NOMO-1 treated with dmso at 0.1 percent for 144 hours (cell line): ENCODE measurements around the gene MAPT.
"Not testable (repeated sequence)": the region's sequence is repeated elsewhere in the genome, so short reads cannot be mapped to it uniquely, and the experiment has no call there.

Source experiments
- DNase-seq: peaks from one replicate; lab custom pipeline; 2025; ENCODE audit not compliant: unreplicated experiment; lab: John Stamatoyannopoulos, UW

MAPT gene

DNA sequence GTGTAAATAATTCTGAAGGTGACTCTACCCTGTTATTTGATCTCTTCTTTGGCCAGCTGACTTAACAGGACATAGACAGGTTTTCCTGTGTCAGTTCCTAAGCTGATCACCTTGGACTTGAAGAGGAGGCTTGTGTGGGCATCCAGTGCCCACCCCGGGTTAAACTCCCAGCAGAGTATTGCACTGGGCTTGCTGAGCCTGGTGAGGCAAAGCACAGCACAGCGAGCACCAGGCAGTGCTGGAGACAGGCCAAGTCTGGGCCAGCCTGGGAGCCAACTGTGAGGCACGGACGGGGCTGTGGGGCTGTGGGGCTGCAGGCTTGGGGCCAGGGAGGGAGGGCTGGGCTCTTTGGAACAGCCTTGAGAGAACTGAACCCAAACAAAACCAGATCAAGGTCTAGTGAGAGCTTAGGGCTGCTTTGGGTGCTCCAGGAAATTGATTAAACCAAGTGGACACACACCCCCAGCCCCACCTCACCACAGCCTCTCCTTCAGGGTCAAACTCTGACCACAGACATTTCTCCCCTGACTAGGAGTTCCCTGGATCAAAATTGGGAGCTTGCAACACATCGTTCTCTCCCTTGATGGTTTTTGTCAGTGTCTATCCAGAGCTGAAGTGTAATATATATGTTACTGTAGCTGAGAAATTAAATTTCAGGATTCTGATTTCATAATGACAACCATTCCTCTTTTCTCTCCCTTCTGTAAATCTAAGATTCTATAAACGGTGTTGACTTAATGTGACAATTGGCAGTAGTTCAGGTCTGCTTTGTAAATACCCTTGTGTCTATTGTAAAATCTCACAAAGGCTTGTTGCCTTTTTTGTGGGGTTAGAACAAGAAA lies 109.8 kb downstream of the MAPT start:
- no peak for DNase-seq

DNA sequence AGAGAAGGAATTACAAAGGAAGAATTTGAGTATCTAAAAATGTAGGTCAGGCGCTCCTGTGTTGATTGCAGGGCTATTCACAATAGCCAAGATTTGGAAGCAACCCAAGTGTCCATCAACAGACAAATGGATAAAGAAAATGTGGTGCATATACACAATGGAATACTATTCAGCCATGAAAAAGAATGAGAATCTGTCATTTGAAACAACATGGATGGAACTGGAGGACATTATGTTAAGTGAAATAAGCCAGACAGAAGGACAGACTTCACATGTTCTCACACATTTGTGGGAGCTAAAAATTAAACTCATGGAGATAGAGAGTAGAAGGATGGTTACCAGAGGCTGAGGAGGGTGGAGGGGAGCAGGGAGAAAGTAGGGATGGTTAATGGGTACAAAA lies 111.7 kb downstream of the MAPT start:
- not testable (repeated sequence) for DNase-seq

DNA sequence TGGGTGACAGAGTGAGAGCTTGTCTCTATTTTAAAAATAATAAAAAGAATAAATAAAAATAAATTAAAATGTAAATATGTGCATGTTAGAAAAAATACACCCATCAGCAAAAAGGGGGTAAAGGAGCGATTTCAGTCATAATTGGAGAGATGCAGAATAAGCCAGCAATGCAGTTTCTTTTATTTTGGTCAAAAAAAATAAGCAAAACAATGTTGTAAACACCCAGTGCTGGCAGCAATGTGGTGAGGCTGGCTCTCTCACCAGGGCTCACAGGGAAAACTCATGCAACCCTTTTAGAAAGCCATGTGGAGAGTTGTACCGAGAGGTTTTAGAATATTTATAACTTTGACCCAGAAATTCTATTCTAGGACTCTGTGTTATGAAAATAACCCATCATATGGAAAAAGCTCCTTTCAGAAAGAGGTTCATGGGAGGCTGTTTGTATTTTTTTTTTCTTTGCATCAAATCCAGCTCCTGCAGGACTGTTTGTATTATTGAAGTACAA lies 113.2 kb downstream of the MAPT start:
- DNase-seq = no peak

DNA sequence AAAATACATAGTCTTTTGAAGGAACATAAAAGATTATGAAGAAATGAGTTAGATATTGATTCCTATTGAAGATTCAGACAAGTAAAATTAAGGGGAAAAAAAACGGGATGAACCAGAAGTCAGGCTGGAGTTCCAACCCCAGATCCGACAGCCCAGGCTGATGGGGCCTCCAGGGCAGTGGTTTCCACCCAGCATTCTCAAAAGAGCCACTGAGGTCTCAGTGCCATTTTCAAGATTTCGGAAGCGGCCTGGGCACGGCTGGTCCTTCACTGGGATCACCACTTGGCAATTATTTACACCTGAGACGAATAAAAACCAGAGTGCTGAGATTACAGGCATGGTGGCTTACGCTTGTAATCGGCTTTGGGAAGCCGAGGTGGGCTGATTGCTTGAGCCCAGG lies 114.2 kb downstream of the MAPT start:
- no peak for DNase-seq

DNA sequence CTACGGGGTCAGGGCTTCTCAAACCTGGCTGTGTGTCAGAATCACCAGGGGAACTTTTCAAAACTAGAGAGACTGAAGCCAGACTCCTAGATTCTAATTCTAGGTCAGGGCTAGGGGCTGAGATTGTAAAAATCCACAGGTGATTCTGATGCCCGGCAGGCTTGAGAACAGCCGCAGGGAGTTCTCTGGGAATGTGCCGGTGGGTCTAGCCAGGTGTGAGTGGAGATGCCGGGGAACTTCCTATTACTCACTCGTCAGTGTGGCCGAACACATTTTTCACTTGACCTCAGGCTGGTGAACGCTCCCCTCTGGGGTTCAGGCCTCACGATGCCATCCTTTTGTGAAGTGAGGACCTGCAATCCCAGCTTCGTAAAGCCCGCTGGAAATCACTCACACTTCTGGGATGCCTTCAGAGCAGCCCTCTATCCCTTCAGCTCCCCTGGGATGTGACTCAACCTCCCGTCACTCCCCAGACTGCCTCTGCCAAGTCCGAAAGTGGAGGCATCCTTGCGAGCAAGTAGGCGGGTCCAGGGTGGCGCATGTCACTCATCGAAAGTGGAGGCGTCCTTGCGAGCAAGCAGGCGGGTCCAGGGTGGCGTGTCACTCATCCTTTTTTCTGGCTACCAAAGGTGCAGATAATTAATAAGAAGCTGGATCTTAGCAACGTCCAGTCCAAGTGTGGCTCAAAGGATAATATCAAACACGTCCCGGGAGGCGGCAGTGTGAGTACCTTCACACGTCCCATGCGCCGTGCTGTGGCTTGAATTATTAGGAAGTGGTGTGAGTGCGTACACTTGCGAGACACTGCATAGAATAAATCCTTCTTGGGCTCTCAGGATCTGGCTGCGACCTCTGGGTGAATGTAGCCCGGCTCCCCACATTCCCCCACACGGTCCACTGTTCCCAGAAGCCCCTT lies 115.6 kb downstream of the MAPT start:
- no peak for DNase-seq

DNA sequence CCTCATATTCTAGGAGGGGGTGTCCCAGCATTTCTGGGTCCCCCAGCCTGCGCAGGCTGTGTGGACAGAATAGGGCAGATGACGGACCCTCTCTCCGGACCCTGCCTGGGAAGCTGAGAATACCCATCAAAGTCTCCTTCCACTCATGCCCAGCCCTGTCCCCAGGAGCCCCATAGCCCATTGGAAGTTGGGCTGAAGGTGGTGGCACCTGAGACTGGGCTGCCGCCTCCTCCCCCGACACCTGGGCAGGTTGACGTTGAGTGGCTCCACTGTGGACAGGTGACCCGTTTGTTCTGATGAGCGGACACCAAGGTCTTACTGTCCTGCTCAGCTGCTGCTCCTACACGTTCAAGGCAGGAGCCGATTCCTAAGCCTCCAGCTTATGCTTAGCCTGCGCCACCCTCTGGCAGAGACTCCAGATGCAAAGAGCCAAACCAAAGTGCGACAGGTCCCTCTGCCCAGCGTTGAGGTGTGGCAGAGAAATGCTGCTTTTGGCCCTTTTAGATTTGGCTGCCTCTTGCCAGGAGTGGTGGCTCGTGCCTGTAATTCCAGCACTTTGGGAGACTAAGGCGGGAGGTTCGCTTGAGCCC lies 116.3 kb downstream of the MAPT start:
- DNase-seq = no peak

DNA sequence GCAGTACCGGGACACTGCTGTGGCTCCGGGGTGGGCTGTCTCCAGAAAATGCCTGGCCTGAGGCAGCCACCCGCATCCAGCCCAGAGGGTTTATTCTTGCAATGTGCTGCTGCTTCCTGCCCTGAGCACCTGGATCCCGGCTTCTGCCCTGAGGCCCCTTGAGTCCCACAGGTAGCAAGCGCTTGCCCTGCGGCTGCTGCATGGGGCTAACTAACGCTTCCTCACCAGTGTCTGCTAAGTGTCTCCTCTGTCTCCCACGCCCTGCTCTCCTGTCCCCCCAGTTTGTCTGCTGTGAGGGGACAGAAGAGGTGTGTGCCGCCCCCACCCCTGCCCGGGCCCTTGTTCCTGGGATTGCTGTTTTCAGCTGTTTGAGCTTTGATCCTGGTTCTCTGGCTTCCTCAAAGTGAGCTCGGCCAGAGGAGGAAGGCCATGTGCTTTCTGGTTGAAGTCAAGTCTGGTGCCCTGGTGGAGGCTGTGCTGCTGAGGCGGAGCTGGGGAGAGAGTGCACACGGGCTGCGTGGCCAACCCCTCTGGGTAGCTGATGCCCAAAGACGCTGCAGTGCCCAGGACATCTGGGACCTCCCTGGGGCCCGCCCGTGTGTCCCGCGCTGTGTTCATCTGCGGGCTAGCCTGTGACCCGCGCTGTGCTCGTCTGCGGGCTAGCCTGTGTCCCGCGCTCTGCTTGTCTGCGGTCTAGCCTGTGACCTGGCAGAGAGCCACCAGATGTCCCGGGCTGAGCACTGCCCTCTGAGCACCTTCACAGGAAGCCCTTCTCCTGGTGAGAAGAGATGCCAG lies 117.6 kb downstream of the MAPT start:
- DNase-seq = no peak

DNA sequence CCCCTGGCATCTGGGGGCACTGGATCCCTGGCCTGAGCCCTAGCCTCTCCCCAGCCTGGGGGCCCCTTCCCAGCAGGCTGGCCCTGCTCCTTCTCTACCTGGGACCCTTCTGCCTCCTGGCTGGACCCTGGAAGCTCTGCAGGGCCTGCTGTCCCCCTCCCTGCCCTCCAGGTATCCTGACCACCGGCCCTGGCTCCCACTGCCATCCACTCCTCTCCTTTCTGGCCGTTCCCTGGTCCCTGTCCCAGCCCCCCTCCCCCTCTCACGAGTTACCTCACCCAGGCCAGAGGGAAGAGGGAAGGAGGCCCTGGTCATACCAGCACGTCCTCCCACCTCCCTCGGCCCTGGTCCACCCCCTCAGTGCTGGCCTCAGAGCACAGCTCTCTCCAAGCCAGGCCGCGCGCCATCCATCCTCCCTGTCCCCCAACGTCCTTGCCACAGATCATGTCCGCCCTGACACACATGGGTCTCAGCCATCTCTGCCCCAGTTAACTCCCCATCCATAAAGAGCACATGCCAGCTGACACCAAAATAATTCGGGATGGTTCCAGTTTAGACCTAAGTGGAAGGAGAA lies 118.2 kb downstream of the MAPT start:
- DNase-seq = no peak

DNA sequence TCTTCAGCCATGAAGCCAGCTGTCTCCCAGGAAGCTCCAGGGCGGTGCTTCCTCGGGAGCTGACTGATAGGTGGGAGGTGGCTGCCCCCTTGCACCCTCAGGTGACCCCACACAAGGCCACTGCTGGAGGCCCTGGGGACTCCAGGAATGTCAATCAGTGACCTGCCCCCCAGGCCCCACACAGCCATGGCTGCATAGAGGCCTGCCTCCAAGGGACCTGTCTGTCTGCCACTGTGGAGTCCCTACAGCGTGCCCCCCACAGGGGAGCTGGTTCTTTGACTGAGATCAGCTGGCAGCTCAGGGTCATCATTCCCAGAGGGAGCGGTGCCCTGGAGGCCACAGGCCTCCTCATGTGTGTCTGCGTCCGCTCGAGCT lies 118.8 kb downstream of the MAPT start:
- no peak for DNase-seq

DNA sequence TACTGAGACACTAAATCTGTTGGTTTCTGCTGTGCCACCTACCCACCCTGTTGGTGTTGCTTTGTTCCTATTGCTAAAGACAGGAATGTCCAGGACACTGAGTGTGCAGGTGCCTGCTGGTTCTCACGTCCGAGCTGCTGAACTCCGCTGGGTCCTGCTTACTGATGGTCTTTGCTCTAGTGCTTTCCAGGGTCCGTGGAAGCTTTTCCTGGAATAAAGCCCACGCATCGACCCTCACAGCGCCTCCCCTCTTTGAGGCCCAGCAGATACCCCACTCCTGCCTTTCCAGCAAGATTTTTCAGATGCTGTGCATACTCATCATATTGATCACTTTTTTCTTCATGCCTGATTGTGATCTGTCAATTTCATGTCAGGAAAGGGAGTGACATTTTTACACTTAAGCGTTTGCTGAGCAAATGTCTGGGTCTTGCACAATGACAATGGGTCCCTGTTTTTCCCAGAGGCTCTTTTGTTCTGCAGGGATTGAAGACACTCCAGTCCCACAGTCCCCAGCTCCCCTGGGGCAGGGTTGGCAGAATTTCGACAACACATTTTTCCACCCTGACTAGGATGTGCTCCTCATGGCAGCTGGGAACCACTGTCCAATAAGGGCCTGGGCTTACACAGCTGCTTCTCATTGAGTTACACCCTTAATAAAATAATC lies 119.3 kb downstream of the MAPT start:
- no peak for DNase-seq

DNA sequence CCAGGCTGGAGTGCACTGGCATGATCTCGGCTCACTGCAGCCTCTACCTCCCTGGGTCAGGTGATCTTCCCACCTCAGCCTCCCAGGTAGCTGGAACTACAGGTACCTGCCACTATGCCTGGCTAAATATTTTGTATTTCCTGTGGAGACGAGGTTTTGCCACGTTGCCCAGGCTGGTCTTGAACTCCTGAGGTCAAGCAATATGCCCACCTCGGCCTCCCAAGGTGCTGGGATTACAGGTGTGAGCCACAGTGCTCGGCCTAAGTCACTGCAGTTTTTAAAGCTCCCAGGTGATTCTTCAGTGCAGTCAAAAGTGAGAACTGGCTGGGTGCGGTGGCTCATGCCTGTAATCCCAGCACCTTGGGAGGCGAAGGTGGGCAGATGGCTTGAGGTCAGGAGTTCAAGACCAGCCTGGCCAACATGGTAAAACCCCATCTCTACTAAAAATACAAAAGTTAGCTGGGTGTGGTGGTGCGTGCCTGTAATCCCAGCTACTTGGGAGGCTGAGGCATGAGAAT lies 125.1 kb downstream of the MAPT start:
- DNase-seq = not testable (repeated sequence)

DNA sequence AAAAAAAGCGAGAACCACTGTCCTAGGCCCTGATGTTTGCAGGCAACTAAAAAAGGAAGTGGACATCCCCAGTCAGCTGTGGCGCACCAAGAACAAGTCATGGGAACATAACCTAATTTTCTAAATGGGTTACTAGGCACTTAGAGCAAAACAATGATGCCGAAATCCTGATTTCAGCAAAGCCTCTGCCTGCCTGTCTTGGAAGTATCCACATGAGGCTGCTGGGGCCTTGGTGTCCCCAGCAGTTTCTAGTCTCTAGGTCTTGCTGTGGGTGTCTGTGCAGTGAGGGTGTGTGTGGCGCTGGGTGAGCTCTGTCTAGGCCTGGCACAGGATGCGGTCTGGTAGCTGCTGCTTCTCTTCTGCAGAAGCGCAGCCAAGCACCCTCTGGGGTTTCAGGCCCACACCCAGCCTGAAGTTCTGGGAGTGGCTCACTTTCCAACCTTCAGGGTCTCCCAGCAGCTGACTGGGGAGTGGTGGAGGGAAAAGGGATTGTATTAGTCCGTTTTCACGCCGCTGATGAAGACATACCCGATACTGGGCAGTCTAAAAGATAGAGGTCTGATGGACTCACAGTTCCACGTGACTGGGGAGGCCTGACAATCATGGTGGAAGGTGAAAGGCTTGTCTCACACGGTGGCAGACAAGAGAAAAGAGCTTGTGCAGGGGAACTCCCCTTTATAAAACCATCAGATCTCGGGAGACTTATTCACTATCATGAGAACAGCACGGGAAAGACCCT lies 125.8 kb downstream of the MAPT start:
- no peak for DNase-seq

DNA sequence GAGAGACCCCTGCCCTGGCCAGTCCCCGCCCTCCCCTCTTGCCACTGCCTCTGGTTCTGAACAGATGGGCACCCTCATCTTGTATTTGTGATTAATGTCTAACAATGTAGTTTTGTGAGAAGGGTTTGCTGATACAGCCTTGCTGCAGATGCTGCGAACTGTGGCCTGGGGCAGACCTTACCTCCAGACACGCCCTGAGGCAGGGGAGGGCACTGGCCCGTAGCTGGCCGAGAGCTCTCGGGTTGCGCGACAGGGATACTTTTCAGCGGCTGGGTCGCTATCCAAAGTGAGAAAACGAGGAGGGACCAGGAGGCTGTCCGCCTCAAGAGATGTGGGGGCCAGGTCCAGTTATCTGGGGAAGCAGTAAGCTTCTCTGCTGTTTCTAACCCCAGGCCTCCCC lies 126.6 kb downstream of the MAPT start:
- no peak for DNase-seq

DNA sequence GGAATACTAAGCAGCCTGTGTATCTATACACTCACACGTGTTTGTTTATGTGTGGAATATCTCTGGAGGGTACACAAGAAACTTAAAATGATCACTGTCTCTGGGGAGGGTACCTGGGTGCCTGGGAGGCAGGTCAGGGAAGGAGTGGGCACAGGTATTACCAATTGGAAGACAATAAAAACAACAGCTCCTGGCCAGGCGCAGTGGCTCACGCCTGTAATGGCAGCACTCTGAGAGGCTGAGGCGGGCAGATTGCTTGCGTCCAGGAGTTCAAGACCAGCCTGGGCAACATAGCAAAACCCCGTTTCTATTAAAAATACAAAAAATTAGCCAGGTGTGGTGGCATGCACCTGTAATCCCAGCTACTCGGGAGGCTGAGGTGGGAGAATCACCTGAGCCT lies 129.0 kb downstream of the MAPT start:
- DNase-seq = not testable (repeated sequence)

DNA sequence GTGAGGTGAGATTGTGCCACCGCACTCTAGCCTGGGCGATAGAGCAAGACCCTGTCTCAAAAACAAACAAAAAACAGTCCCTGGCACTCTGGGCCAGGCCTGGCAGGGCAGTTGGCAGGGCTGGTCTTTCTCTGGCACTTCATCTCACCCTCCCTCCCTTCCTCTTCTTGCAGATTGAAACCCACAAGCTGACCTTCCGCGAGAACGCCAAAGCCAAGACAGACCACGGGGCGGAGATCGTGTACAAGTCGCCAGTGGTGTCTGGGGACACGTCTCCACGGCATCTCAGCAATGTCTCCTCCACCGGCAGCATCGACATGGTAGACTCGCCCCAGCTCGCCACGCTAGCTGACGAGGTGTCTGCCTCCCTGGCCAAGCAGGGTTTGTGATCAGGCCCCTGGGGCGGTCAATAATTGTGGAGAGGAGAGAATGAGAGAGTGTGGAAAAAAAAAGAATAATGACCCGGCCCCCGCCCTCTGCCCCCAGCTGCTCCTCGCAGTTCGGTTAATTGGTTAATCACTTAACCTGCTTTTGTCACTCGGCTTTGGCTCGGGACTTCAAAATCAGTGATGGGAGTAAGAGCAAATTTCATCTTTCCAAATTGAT lies 129.5 kb downstream of the MAPT start:
- DNase-seq = no peak

DNA sequence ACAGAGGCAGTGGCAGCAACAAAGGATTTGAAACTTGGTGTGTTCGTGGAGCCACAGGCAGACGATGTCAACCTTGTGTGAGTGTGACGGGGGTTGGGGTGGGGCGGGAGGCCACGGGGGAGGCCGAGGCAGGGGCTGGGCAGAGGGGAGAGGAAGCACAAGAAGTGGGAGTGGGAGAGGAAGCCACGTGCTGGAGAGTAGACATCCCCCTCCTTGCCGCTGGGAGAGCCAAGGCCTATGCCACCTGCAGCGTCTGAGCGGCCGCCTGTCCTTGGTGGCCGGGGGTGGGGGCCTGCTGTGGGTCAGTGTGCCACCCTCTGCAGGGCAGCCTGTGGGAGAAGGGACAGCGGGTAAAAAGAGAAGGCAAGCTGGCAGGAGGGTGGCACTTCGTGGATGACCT lies 130.2 kb downstream of the MAPT start:
- DNase-seq = no peak

DNA sequence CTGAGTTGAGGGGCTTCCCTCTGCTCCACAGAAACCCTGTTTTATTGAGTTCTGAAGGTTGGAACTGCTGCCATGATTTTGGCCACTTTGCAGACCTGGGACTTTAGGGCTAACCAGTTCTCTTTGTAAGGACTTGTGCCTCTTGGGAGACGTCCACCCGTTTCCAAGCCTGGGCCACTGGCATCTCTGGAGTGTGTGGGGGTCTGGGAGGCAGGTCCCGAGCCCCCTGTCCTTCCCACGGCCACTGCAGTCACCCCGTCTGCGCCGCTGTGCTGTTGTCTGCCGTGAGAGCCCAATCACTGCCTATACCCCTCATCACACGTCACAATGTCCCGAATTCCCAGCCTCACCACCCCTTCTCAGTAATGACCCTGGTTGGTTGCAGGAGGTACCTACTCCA lies 130.7 kb downstream of the MAPT start:
- DNase-seq = no peak

DNA sequence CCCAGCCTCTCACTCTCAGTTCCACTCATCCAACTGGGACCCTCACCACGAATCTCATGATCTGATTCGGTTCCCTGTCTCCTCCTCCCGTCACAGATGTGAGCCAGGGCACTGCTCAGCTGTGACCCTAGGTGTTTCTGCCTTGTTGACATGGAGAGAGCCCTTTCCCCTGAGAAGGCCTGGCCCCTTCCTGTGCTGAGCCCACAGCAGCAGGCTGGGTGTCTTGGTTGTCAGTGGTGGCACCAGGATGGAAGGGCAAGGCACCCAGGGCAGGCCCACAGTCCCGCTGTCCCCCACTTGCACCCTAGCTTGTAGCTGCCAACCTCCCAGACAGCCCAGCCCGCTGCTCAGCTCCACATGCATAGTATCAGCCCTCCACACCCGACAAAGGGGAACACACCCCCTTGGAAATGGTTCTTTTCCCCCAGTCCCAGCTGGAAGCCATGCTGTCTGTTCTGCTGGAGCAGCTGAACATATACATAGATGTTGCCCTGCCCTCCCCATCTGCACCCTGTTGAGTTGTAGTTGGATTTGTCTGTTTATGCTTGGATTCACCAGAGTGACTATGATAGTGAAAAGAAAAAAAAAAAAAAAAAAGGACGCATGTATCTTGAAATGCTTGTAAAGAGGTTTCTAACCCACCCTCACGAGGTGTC lies 131.3 kb downstream of the MAPT start:
- no peak for DNase-seq
